GM23248 (cell line): ENCODE data around the gene EXOC6. TPM values are rescaled to one million over a fixed set of nuclear protein-coding genes. Genes with fewer than 3 reads are reported as not detected.

Experiments used
- DNase-seq: peaks from one replicate; pipeline ENCODE4 v3.0.0-alpha.2; 2015
- H2AFZ ChIP-seq: fragments of 200-600 bp; sonication (generic); 2 replicates; pipeline ENCODE4 v1.6.1; 2016; ENCODE audit warnings: antibody characterized with exemption
- H3F3A ChIP-seq: fragments of 200-600 bp; sonication (generic); 2 replicates; pipeline ENCODE4 v1.6.1; 2016; ENCODE audit warnings: mild to moderate bottlenecking, antibody characterized with exemption, mixed run types; ENCODE audit not compliant: insufficient read depth
- H3K27ac ChIP-seq: fragments of 200-600 bp; sonication (generic); 2 replicates; pipeline ENCODE4 v1.5.1; 2016; ENCODE audit warnings: mild to moderate bottlenecking
- H3K27me3 ChIP-seq: fragments of 200-600 bp; sonication (generic); replicated peaks from 2 replicates; pipeline ENCODE4 v1.6.1; 2016; ENCODE audit warnings: mild to moderate bottlenecking; ENCODE audit not compliant: insufficient read depth
- H3K36me3 ChIP-seq: fragments of 200-600 bp; sonication (generic); 2 replicates; pipeline ENCODE4 v1.6.1; 2016; ENCODE audit warnings: low read depth, mild to moderate bottlenecking
- H3K4me1 ChIP-seq: fragments of 200-600 bp; sonication (generic); 2 replicates; pipeline ENCODE4 v1.6.1; 2016; ENCODE audit warnings: mild to moderate bottlenecking; ENCODE audit not compliant: insufficient read depth
- H3K4me2 ChIP-seq: fragments of 200-600 bp; sonication (generic); one replicate; pipeline ENCODE4 v1.6.1; 2016; ENCODE audit warnings: mild to moderate bottlenecking; ENCODE audit not compliant: unreplicated experiment
- H3K4me3 ChIP-seq: fragments of 200-600 bp; sonication (generic); 2 replicates; pipeline ENCODE4 v1.5.1; 2016; ENCODE audit warnings: mild to moderate bottlenecking
- H3K79me2 ChIP-seq: fragments of 200-600 bp; sonication (generic); 2 replicates; pipeline ENCODE4 v1.6.1; 2016; ENCODE audit warnings: mild to moderate bottlenecking; ENCODE audit not compliant: insufficient read depth
- H3K9ac ChIP-seq: fragments of 200-600 bp; sonication (generic); 2 replicates; pipeline ENCODE4 v1.6.1; 2016; ENCODE audit warnings: mild to moderate bottlenecking
- H3K9me2 ChIP-seq: fragments of 200-600 bp; sonication (generic); 2 replicates; pipeline ENCODE4 v1.6.1; 2016; ENCODE audit warnings: mixed run types, mild to moderate bottlenecking, moderate library complexity; ENCODE audit not compliant: insufficient read depth
- H3K9me3 ChIP-seq: fragments of 200-600 bp; sonication (generic); one replicate; pipeline ENCODE4 v1.6.1; 2017; ENCODE audit warnings: low read depth
- H4K20me1 ChIP-seq: fragments of 200-600 bp; sonication (generic); 2 replicates; pipeline ENCODE4 v1.6.0; 2016; ENCODE audit not compliant: insufficient read depth
- EZH2phosphoT487 ChIP-seq: fragments of 200-600 bp; sonication (generic); IDR thresholded peaks from 2 replicates; pipeline ENCODE4 v1.6.1; 2018; ENCODE audit warnings: antibody characterized with exemption, moderate library complexity, mild to moderate bottlenecking, low read depth; ENCODE audit not compliant: insufficient read depth
- WGBS, 2 experiments: methylation state at CpG; one replicate each; pipeline ENCODE4 v1.1.6; 2015 to 2017; ENCODE audit warnings: low lambda C conversion rate in 2 of 2, low coverage in 1 of 2; ENCODE audit errors: missing lambda C conversion rate in 2 of 2; 5-methylcytosine and 5-hydroxymethylcytosine counted together
- in situ Hi-C: fragments of 300-500 bp; cut with MboI; formaldehyde crosslinking; loops from 2 replicates; pipeline ENCODE4 v1.15.0; 2020
- polyA plus RNA-seq: library from polyadenylated mRNA; unstranded; fragments of >200 nt; fragmentation: Nextera tagmentation; extraction: Ambion mirVana; gene quantifications from 2 replicates; pipeline ENCODE4 v1.2.1, GENCODE V29; 2016
- small RNA-seq: library from RNA; depleted of rRNA; stranded (forward); fragments of <200 nt; gene quantifications from one replicate; pipeline ENCODE3, GENCODE V24; 2014; ENCODE audit warnings: low read depth, low replicate concordance
- total RNA-seq: library from RNA; depleted of rRNA; stranded (reverse); fragments of >200 nt; shearing (Covaris generic); gene quantifications from 2 replicates; pipeline ENCODE4 v1.2.3, GENCODE V29; 2014; rRNA removed

Gene EXOC6
- total and polyA plus RNA-seq, 2 experiments from 2014 or later = 2.0 to 3.4 TPM

- Histone ChIP-seq H2AFZ (no peak overlapping the region), H3K27me3 (no peaks in the 10 kb centered on the region), H3K27ac (no peak overlapping the region), H3K9ac (no peak overlapping the region), H3K9me3 (no peaks in the 10 kb centered on the region), H4K20me1 (no peaks in the 10 kb centered on the region), H3F3A (no peaks in the 10 kb centered on the region), H3K4me3 (no peak overlapping the region), H3K9me2 (no peaks in the 10 kb centered on the region), H3K4me1 (no peaks in the 10 kb centered on the region), H3K79me2 (no peaks in the 10 kb centered on the region), H3K36me3 (no peaks in the 10 kb centered on the region), H3K4me2 (no peak overlapping the region)
- no peak for DNase-seq
- no peak for TF ChIP-seq EZH2phosphoT487
- in situ Hi-C loops = no loop called here
- WGBS, 2 experiments = 78% methylated on average over 2 of the region's 2 CpGs
Measured at GRCh38 chr10:93106631-93107072, 258.3 kb downstream of the EXOC6 start.

Small RNA genes within 50 kb of the gene (small RNA-seq; reads per million reads assigned to genes)
- not detected for gene AL392103.1

Other genes with a start within 250 kb of the EXOC6 start
- 0.13 and 0.54 TPM in 2 replicates for gene HHEX, start 158.6 kb upstream of the EXOC6 start, total RNA-seq
- 0.10 and 0.32 TPM in 2 replicates for gene HHEX, start 158.6 kb upstream of the EXOC6 start, polyA plus RNA-seq
- gene CYP26C1, start 212.3 kb downstream of the EXOC6 start, total RNA-seq = not detected in 2 replicates
- gene CYP26C1, start 212.3 kb downstream of the EXOC6 start, polyA plus RNA-seq = not detected in 2 replicates
- not detected in 2 replicates for gene CYP26A1, start 225.4 kb downstream of the EXOC6 start, total RNA-seq
- not detected in 2 replicates for gene CYP26A1, start 225.4 kb downstream of the EXOC6 start, polyA plus RNA-seq